AG04450 (cell line): ENCODE results near the gene RNF103. TPM values are rescaled to one million over a fixed set of nuclear protein-coding genes. Genes with fewer than 3 reads are reported as not detected.

Source experiments
- CTCF ChIA-PET: fragments of 300-600, 350-600 bp; formaldehyde crosslinking; extraction: SDS; loops from one replicate; lab custom pipeline; 2022; ENCODE audit warnings: antibody characterized with exemption, inconsistent platforms; lab: Charles Lee
- POLR2A ChIA-PET: fragments of 350-600 bp; formaldehyde crosslinking; extraction: SDS; loops from one replicate; lab custom pipeline; 2021; ENCODE audit warnings: antibody characterized with exemption, inconsistent platforms; lab: Yijun Ruan, JAX
- DNase-seq: peaks from one replicate; pipeline ENCODE4 v3.0.0-alpha.2; 2011; ENCODE audit warnings: low read depth, low spot score
- H3K27ac ChIP-seq: one replicate; pipeline ENCODE4 v1.5.1; 2012; ENCODE audit warnings: low read depth, low read length, control low read depth
- H3K27me3 ChIP-seq: one replicate; pipeline ENCODE4 v1.6.0; 2012; ENCODE audit warnings: low read length; ENCODE audit not compliant: control insufficient read depth, insufficient read depth
- H3K4me3 ChIP-seq: 2 replicates; pipeline ENCODE4 v1.5.1; 2011; ENCODE audit warnings: mild to moderate bottlenecking, low read depth, low read length, control low read depth
- H3K9me3 ChIP-seq: 2 replicates; pipeline ENCODE4 v1.5.1; 2012; ENCODE audit warnings: low read length; ENCODE audit not compliant: control insufficient read depth, insufficient read depth
- CTCF ChIP-seq: IDR thresholded peaks from 2 replicates; pipeline ENCODE4 v1.5.1; 2011; ENCODE audit warnings: low read depth, low read length, control low read depth, inconsistent platforms
- polyA plus RNA-seq: library from polyadenylated mRNA; depleted of rRNA; stranded (reverse); fragments of >200 nt; gene quantifications from 2 replicates; pipeline ENCODE4 v1.2.3, GENCODE V29; 2011; rRNA removed

The RNF103 gene
- polyA plus RNA-seq, 1 experiment, result 17.6 TPM

GRCh38 chr2:86562922-86563649 lies 60.6 kb downstream of the RNF103 start, which contains the start of gene CHMP3:
Gene CHMP3 (minus strand): TSS chr2:86563443. CDS start chr2:86563348, 95 bp downstream.
- Histone ChIP-seq H3K9me3 (no peaks in the 10 kb centered on the region), H3K4me3 (peak within 1 kb of the TSS; percentile 88), H3K27ac (peak within 1 kb of the TSS; percentile 99), H3K27me3 (no peaks in the 10 kb centered on the region)
- TF ChIP-seq CTCF, result no peak
- ChIA-PET POLR2A (interaction anchor here (1.1 to 1.4 kb wide), 2 partner anchors 59 to 122 kb away, joined by 4 to 6 read pairs; partner anchors contain the start of gene KDM3A), CTCF (interaction anchor here (0.5 kb wide), 1 partner anchor 343 kb away, joined by 3 read pairs; no protein-coding TSS in a partner anchor)
- DNase-seq, result peak; percentile 94

- Histone ChIP-seq H3K27ac (peak overlapping the region; percentile 99), H3K4me3 (peak overlapping the region; percentile 88), H3K27me3 (no peaks in the 10 kb centered on the region), H3K9me3 (no peaks in the 10 kb centered on the region)
- CTCF ChIA-PET, result interaction anchor here (0.5 kb wide), 1 partner anchor 342 kb away, joined by 3 read pairs; no protein-coding TSS in a partner anchor
- no peak for DNase-seq
- no peak for TF ChIP-seq CTCF
- POLR2A ChIA-PET, result interaction anchor here (1.1 to 1.4 kb wide), 2 partner anchors 60 to 122 kb away, joined by 4 to 6 read pairs; partner anchors contain the start of gene KDM3A
These were observed 61.2 kb downstream of the RNF103 start for GRCh38 chr2:86562485-86562921.

GRCh38 chr2:86557836-86558235 lies 65.8 kb downstream of the RNF103 start:
- no peak for DNase-seq

GRCh38 chr2:86556508-86556907 lies 67.2 kb downstream of the RNF103 start:
- Histone ChIP-seq H3K27me3 (no peaks in the 10 kb centered on the region), H3K27ac (no peak overlapping the region), H3K4me3 (no peak overlapping the region), H3K9me3 (no peaks in the 10 kb centered on the region)
- CTCF ChIA-PET, result no interaction called here
- POLR2A ChIA-PET, result no interaction called here
- no peak for TF ChIP-seq CTCF
- DNase-seq, result no peak

More at GRCh38 chr2:86557836-86558235, 65.8 kb downstream of the RNF103 start:
- ChIA-PET CTCF (no interaction called here), POLR2A (no interaction called here)
- H3K9me3 ChIP-seq, result no peaks in the 10 kb centered on the region
- no peak overlapping the region for H3K27ac ChIP-seq
- no peak overlapping the region for H3K4me3 ChIP-seq
- no peak for TF ChIP-seq CTCF
- no peaks in the 10 kb centered on the region for H3K27me3 ChIP-seq

Other genes with a start within 250 kb of the RNF103 start
- 24.2 and 33.0 TPM in 2 replicates for gene KDM3A, start 182.5 kb downstream of the RNF103 start, polyA plus RNA-seq
- gene CHMP3, start 60.4 kb downstream of the RNF103 start, polyA plus RNA-seq, result 125 and 154 TPM in 2 replicates
- gene RMND5A, start 96.4 kb upstream of the RNF103 start, polyA plus RNA-seq, result 15.2 and 19.1 TPM in 2 replicates
- gene CD8A, start 167.0 kb upstream of the RNF103 start, polyA plus RNA-seq, result not detected in 2 replicates
- not detected in 2 replicates for gene CD8B, start 238.0 kb upstream of the RNF103 start, polyA plus RNA-seq